GM21526 (cell line): ENCODE data around the gene RNU5D-1.

Experiments
- ATAC-seq: cut with Tn5 transposase; IDR thresholded peaks from one replicate; pipeline ENCODE4 v1.9.1; 2021; ENCODE audit warnings: moderate library complexity; ENCODE audit not compliant: unreplicated experiment, low FRiP score

RNU5D-1 gene

GRCh38 chr1:44733784-44734183 is 2.8 kb upstream of the RNU5D-1 start:
- no peak for ATAC-seq

DNA sequence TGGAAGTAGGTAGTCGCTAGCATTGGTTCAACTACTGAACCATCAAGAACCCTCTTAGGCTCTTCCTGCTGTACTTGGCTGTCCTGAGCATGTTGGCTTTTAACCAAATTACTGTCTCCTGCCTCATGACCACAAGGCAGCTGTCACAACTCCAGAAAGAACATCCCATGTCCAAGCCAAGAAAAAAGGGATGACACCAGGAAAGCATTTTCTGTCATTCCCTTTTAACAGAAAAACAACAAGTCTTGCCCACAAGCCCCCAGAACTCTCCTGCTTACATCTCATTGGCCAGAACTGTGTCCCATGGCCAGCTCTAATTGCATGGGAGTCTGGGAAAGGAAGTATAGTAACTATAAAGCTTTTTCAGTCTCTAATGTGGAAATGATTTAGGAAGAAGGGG is 2.4 kb upstream of the RNU5D-1 start:
- ATAC-seq: no peak

DNA sequence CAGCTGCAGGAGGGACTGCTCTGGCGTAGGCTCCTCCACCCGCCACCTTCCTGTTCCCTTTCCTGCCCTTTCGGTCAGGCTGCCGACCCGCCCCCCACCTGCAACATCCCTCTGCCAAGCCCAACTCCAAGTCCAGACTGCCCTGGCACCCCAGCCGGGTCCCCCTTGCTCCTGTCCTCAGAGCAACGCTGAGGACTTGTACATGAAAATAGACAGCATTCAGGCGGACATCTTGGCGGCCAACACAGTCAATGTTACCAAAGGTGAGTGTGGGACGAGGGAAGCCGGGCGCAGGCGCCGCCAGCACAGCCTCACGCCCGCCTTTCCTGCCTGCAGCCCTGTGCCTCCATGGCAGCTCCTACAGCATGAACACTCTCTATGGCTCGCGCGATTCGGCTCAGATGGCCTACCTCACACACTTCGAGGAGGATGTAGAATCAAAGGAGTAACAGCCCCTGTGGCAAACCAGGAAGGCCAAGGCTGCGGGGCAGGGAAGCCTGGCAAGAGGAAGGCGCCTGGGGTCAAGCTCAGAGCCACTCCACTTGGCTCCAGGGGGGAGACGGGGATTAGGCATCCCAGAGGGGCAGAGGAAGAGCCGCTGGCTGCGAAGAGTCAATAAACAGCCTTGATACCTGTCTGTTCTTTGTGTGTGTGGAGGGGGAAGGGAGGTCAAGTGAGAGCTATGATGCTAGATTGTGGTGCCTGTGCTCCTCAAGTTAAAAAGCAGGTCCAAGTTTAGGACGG is 5.8 kb downstream of the RNU5D-1 start:
- ATAC-seq: no peak

- no peak for ATAC-seq
Measured at GRCh38 chr1:44724296-44724954, 6.5 kb downstream of the RNU5D-1 start.

GRCh38 chr1:44723496-44724295 is 7.3 kb downstream of the RNU5D-1 start:
- no peak for ATAC-seq

- no peak for ATAC-seq
Measured at GRCh38 chr1:44723064-44723463, 7.9 kb downstream of the RNU5D-1 start.

GRCh38 chr1:44721485-44722361 is 9.2 kb downstream of the RNU5D-1 start:
- peak; percentile 70 for ATAC-seq

GRCh38 chr1:44720281-44720680 is 10.7 kb downstream of the RNU5D-1 start:
- ATAC-seq: no peak

- ATAC-seq: no peak
Measured at GRCh38 chr1:44719318-44719717, 11.7 kb downstream of the RNU5D-1 start.

GRCh38 chr1:44718091-44718490 is 12.9 kb downstream of the RNU5D-1 start:
- no peak for ATAC-seq

- ATAC-seq: no peak
Measured at GRCh38 chr1:44717653-44718052, 13.3 kb downstream of the RNU5D-1 start.

GRCh38 chr1:44717156-44717555 is 13.8 kb downstream of the RNU5D-1 start:
- no peak for ATAC-seq

DNA sequence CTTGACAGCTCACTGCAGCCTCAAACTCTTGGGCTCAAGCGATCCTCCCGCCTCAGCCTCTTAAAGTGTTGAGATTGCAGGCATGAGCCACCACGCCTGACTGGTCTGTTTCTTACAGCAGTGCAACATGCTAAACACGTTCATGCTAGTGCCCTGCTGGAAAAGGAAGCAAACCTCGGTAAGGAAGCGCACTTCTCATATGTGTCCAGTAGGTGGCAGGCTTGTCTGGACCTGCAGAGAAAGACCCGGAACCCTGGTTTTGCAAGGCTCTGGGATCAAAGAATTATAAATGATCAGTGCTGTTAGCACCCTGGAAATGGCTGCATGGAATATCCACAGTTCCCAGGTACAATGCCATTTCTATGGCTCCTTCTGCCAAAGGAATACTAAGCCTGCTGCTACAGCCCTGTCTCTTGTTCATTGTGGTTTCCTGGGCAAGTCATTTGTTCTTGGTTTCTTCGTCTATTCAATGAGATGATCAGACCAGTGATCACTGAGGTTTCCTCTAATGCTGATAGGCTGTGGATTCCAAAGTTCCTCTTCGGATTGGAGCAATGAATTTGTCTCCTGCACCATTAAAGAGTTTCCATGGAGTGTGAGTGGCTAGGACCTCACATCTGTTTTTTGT is 15.9 kb downstream of the RNU5D-1 start:
- ATAC-seq: peak; percentile 40

DNA sequence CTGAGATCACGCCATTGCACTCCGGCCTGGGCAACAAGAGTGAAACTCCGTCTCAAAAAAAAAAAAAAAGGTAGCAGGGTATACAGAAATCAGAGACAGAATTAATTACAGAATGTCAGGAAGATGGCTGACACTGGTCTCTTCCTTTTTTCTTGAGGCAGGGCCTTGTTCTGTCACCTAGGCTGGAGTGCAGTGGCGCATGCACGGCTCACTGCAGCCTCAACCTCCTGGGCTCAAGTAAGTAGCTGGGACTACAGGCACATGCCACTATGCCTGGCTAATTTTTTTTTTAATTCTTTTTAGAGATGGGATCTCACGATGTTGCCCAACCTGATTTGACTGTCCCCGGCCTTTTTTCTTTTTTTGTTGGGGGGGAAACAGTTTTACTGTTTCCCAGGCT is 16.4 kb downstream of the RNU5D-1 start:
- ATAC-seq: no peak

GRCh38 chr1:44713321-44713781 is 17.6 kb downstream of the RNU5D-1 start:
- no peak for ATAC-seq

DNA sequence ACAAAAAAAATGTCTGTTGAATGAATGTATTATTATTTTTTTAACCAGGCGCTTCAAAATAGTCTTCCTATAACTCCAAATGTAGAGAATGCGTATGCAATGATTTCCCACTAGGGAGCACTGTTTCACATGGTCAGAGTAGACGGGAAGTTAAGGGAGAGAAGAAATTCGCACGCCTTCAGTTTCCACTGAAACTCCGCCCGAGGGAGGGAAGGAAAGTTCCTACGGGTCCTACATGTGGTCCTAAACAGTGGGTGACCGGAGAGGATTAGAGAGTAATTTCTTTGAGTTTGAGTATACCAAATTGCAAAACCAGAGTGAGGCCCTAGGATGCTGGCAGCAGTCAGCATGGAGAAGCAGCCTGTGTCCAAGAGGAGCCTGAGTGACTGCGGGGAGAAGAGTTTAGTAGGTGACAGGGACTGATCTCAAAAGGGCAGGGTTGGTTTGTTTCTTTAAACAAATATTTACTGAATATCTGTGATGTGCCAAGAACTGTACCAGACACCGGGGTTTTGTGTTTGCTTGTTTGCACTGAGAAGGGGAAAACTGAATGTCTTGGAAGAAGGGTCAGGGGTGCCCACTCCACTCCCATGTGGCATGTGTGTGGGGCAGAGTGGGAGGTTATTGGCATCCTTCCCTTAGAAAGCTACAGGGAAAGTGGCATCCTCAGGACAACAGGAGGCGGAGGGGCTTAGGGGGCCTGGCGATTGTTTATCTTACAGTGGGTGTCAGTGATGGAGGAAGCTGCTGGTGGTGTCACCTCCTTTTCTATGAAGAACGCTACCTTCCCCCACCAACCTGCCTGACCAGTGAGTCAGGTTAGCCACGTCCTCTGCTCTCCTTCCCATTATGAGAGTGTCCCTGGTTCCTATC is 22.8 kb downstream of the RNU5D-1 start:
- ATAC-seq: no peak

- ATAC-seq: no peak
Measured at GRCh38 chr1:44707112-44707881, 23.7 kb downstream of the RNU5D-1 start.

DNA sequence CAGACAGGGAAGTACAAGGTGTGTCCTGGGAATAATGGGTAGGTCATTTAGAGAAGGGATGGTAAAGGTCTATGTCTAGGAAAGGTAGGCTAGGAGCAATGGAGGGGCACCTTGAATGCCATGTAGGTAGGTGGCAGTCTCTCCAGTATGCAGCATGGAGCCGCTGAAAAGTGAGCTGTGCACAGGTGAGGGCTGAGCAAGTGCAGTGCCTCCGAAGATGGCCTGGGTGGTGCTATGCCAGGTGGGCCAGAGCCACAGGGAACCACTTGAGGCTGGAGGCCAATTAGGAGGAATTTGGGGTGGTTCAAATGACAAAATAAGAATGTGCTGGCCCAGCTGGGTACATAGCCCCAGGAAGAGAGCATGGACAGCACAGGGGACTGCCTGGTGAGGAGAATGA is 25.0 kb downstream of the RNU5D-1 start:
- ATAC-seq: no peak
